ENCODE measurements around the gene EPO. TPM values are rescaled to one million over a fixed set of nuclear protein-coding genes. Genes with fewer than 3 reads are reported as not detected.
"Not testable (repeated sequence)": the region's sequence is repeated elsewhere in the genome, so short reads cannot be mapped to it uniquely, and the experiment has no call there.

Gene EPO
- total RNA-seq, 2 experiments from 2014 or later = not detected

- DNase-seq (peak; percentile 40), ATAC-seq (peak; percentile 36)
- Mint-ChIP-seq H3K4me1 (no peaks in the 10 kb centered on the region), H3K9me3 (ENCODE audit: low read depth) (peaks cover 1% of the 10 kb centered on the region), H3K27me3 (peaks cover 16% of the 10 kb centered on the region), H3K4me3 (peak overlapping the region; percentile 62), H3K36me3 (ENCODE audit: low read depth) (no peaks in the 10 kb centered on the region), H3K27ac (peak overlapping the region; percentile 37)
- intact Hi-C loops (cut with DNase I, micrococcal nuclease) = no loop called here
- ChIA-PET POLR2A (no interaction called here), CTCF (no interaction called here)
Observed at GRCh38 chr7:100745184-100745583, 24.9 kb downstream of the EPO start.

GRCh38 chr7:100752994-100753393 is 32.7 kb downstream of the EPO start:
- Mint-ChIP-seq H3K27ac (no peak overlapping the region), H3K9me3 (ENCODE audit: low read depth) (no peaks in the 10 kb centered on the region), H3K27me3 (peaks cover 14% of the 10 kb centered on the region), H3K4me3 (no peak overlapping the region), H3K36me3 (ENCODE audit: low read depth) (no peaks in the 10 kb centered on the region), H3K4me1 (no peaks in the 10 kb centered on the region)
- ATAC-seq (peak; percentile 51), DNase-seq (peak; percentile 16)
- POLR2A ChIA-PET = interaction anchor here (1.0 kb wide), 1 partner anchor 80 kb away, joined by 4 read pairs; the partner anchor contains the start of gene GNB2
- CTCF ChIA-PET = no interaction called here
- intact Hi-C loops (cut with DNase I, micrococcal nuclease) = no loop called here

DNA sequence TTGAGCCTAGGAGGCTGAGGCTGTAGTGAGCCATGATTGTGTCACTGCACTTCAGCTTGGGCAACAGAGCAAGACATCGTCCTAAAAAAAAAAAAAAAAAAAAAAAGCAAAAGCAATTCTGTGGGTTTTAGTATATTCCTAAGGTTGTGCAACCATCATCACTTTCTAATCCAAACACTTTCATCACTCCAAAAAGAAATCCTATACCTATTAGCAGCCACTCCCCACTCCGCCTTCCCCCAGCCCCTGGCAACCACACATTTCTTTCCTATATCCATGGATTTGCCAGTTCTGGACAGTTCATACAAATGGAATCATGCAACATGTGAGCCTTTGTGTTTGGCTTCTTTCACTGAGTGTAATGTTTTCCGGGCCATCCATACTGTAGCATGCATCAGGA is 33.5 kb downstream of the EPO start:
- ATAC-seq = no peak
- ChIA-PET CTCF (no interaction called here), POLR2A (interaction anchor here (1.0 kb wide), 1 partner anchor 80 kb away, joined by 4 read pairs; the partner anchor contains the start of gene GNB2)
- Mint-ChIP-seq H3K27me3 (peaks cover 11% of the 10 kb centered on the region), H3K36me3 (ENCODE audit: low read depth) (no peaks in the 10 kb centered on the region), H3K9me3 (ENCODE audit: low read depth) (no peaks in the 10 kb centered on the region), H3K4me1 (no peaks in the 10 kb centered on the region), H3K27ac (no peak overlapping the region), H3K4me3 (no peak overlapping the region)
- no peak for DNase-seq
- intact Hi-C loops (cut with DNase I, micrococcal nuclease) = no loop called here

GRCh38 chr7:100759357-100760171 is 39.3 kb downstream of the EPO start:
- Mint-ChIP-seq H3K4me3 (no peak overlapping the region), H3K27ac (no peak overlapping the region), H3K36me3 (ENCODE audit: low read depth) (no peaks in the 10 kb centered on the region), H3K9me3 (ENCODE audit: low read depth) (no peaks in the 10 kb centered on the region), H3K27me3 (no peaks in the 10 kb centered on the region), H3K4me1 (no peaks in the 10 kb centered on the region)
- intact Hi-C loops (cut with DNase I, micrococcal nuclease) = no loop called here
- DNase-seq (no peak), ATAC-seq (no peak)
- ChIA-PET CTCF (interaction anchor here (0.9 kb wide), 1 partner anchor 147 kb away, joined by 3 read pairs; the partner anchor contains the start of gene MOSPD3), POLR2A (no interaction called here)

GRCh38 chr7:100762841-100763240 is 42.6 kb downstream of the EPO start:
- CTCF ChIA-PET = interaction anchor here (1.0 kb wide), 1 partner anchor 14 kb away, joined by 3 read pairs; no protein-coding TSS in a partner anchor

DNA sequence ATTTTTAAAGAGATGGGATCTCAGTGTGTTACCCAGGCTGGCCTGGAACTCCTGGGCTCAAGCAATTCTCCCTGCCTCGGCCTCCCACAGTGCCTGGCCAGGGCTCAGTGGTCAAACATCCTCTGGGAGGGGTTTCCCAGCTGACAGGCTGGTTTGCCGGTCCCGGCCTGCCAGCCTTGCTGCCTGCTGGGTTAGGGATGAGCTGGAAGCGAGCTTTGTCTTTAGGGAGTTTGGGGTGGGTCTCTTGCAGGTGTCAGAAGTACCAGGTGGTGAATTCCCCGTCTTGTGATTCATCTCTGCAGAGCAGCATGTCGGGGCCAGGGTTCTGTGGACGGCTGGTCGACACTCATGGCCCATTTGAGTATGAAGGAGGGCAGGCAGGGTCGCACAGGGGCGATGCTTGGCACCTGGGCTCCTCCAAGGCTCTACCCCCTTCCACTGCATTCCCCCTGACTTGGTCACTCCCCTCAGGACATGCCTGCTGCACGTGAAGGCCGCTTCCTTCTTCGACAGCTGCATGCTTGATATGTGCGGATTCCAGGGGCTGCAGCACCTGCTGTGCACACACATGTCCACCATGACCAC is 43.4 kb downstream of the EPO start:
- no peaks in the 10 kb centered on the region for H3K9me3 Mint-ChIP-seq (ENCODE audit: low read depth)
- DNase-seq = no peak
- peaks cover 4% of the 10 kb centered on the region for H3K27me3 Mint-ChIP-seq
- H3K4me1 Mint-ChIP-seq = no peaks in the 10 kb centered on the region
- intact Hi-C loops (cut with DNase I, micrococcal nuclease) = no loop called here
- H3K4me3 Mint-ChIP-seq = no peak overlapping the region
- no peak for ATAC-seq
- no peaks in the 10 kb centered on the region for H3K36me3 Mint-ChIP-seq (ENCODE audit: low read depth)
- ChIA-PET POLR2A (no interaction called here), CTCF (no interaction called here)
- no peak overlapping the region for H3K27ac Mint-ChIP-seq

More at GRCh38 chr7:100762841-100763240, 42.6 kb downstream of the EPO start:
- DNase-seq; H3K27me3 Mint-ChIP-seq; POLR2A ChIA-PET; H3K9me3 Mint-ChIP-seq (ENCODE audit: low read depth); ATAC-seq; H3K4me3 Mint-ChIP-seq; H3K27ac Mint-ChIP-seq; H3K4me1 Mint-ChIP-seq; H3K36me3 Mint-ChIP-seq (ENCODE audit: low read depth); intact Hi-C loops (cut with DNase I, micrococcal nuclease): not testable (repeated sequence)

DNA sequence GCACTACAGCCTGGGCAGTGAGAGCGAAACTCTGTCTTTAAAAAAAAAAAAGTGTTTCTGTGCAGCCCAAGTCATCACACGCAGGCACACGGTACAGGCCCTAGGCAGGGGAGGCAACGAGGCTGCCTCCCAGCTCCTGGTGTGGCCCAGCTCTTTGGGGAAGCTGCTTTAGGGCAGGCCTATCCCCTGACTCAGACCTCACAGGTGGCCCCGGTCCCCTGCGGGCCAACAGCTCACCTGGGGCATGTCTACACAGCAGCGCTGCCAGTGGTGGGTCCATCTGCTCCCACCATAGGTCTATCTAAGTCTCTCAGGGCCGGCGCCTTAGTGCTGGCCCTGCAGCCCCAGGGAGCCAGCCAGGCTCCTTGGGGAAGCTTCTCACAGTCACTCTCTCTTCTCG is 44.6 kb downstream of the EPO start:
- H3K4me3 Mint-ChIP-seq = no peak overlapping the region
- ChIA-PET CTCF (interaction anchor here (0.6 to 1.3 kb wide), 4 partner anchors 38 to 772 kb away, joined by 3 to 5 read pairs (median 4); no protein-coding TSS in a partner anchor), POLR2A (no interaction called here)
- peaks cover 4% of the 10 kb centered on the region for H3K27me3 Mint-ChIP-seq
- no peak for DNase-seq
- H3K27ac Mint-ChIP-seq = no peak overlapping the region
- ATAC-seq = no peak
- H3K36me3 Mint-ChIP-seq (ENCODE audit: low read depth) = no peaks in the 10 kb centered on the region
- H3K4me1 Mint-ChIP-seq = no peaks in the 10 kb centered on the region
- intact Hi-C loops (cut with DNase I, micrococcal nuclease) = no loop called here
- no peaks in the 10 kb centered on the region for H3K9me3 Mint-ChIP-seq (ENCODE audit: low read depth)

DNA sequence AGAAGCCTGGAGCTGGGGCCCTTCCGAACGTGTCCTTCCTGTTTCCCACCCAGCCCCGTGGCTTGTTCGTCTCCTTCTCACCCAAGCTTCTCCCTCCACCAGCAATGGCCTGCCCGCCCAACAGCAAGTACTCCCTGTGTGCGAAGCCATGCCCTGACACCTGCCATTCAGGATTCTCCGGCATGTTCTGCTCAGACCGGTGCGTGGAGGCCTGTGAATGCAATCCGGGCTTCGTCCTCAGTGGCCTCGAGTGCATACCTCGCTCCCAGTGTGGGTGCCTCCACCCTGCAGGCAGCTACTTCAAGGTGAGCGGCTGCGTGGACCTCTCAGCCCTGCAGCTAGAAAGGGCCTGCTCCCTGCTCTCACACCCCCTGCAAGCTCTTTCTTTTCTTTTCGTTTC is 45.0 kb downstream of the EPO start:
- Mint-ChIP-seq H3K9me3 (ENCODE audit: low read depth) (no peaks in the 10 kb centered on the region), H3K4me1 (no peaks in the 10 kb centered on the region), H3K4me3 (no peak overlapping the region), H3K27ac (no peak overlapping the region), H3K36me3 (ENCODE audit: low read depth) (no peaks in the 10 kb centered on the region), H3K27me3 (peaks cover 4% of the 10 kb centered on the region)
- ATAC-seq (no peak), DNase-seq (no peak)
- intact Hi-C loops (cut with DNase I, micrococcal nuclease) = no loop called here
- POLR2A ChIA-PET = no interaction called here
- CTCF ChIA-PET = interaction anchor here (0.6 to 1.3 kb wide), 3 partner anchors 39 to 772 kb away, joined by 3 to 4 read pairs (median 4); no protein-coding TSS in a partner anchor

DNA sequence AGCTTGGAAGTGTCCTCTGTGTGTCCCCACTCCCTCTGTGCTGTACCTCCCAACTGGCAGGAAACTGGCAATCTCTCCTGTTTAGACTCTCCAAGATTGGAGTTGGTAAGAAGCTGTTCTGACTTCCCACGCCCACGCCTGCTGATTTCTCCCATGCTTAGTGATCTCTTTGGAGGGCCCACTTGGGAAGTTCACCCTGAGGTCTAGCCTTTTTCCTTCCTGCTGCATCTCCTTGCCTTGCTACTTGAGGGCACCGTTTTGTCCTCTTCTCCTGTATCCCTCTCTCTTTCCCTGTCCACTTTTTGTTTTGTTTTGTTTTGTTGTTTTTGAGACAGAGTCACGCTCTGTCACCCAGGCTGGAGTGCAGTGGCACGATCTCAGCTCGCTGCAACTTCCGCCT is 48.5 kb downstream of the EPO start:
- H3K4me1 Mint-ChIP-seq = no peaks in the 10 kb centered on the region
- intact Hi-C loops (cut with DNase I, micrococcal nuclease) = no loop called here
- CTCF ChIA-PET = no interaction called here
- no peak overlapping the region for H3K27ac Mint-ChIP-seq
- no peak overlapping the region for H3K4me3 Mint-ChIP-seq
- no peaks in the 10 kb centered on the region for H3K36me3 Mint-ChIP-seq (ENCODE audit: low read depth)
- no peaks in the 10 kb centered on the region for H3K9me3 Mint-ChIP-seq (ENCODE audit: low read depth)
- ATAC-seq (no peak), DNase-seq (no peak)
- POLR2A ChIA-PET = no interaction called here
- H3K27me3 Mint-ChIP-seq = peaks cover 4% of the 10 kb centered on the region

Other genes starting within 250 kb of the EPO start
- gene TSC22D4, start 241.3 kb upstream of the EPO start, total RNA-seq = 10 to 100 TPM; 78.5 to 85.7 TPM
- gene NYAP1, start 236.5 kb upstream of the EPO start, total RNA-seq = under 1 TPM; 0.21 to 0.56 TPM
- gene AGFG2, start 181.3 kb upstream of the EPO start, total RNA-seq = 10 to 100 TPM; 49.3 to 49.4 TPM
- gene SAP25, start 146.6 kb upstream of the EPO start, total RNA-seq = 10 to 100 TPM in 1 of 2 experiments, 1 to 10 TPM in 1; 9.9 to 13.1 TPM
- gene LRCH4, start 134.3 kb upstream of the EPO start, total RNA-seq = 10 to 100 TPM; 70.3 to 71.7 TPM
- 1 to 10 TPM; 1.4 to 2.1 TPM for gene FBXO24, start 134.1 kb upstream of the EPO start, total RNA-seq
- gene PCOLCE, start 118.1 kb upstream of the EPO start, total RNA-seq = 1 to 10 TPM; 7.6 to 8.9 TPM
- 10 to 100 TPM; 14.4 to 19.9 TPM for gene MOSPD3, start 107.9 kb upstream of the EPO start, total RNA-seq
- gene TFR2, start 78.9 kb upstream of the EPO start, total RNA-seq = 10 to 100 TPM; 10.1 to 12.4 TPM
- not detected for gene ACTL6B, start 64.0 kb upstream of the EPO start, total RNA-seq
- gene GNB2, start 46.7 kb upstream of the EPO start, total RNA-seq = 100 to 1,000 TPM; 172 to 200 TPM
- 10 to 100 TPM; 40.3 to 40.9 TPM for gene GIGYF1, start 26.2 kb upstream of the EPO start, total RNA-seq
- gene POP7, start 14.3 kb upstream of the EPO start, total RNA-seq = 10 to 100 TPM; 46.1 to 59.4 TPM
- gene ZAN, start 13.1 kb downstream of the EPO start, total RNA-seq = not detected
- 1 to 10 TPM; 4.1 to 5.9 TPM for gene EPHB4, start 107.1 kb downstream of the EPO start, total RNA-seq
- 10 to 100 TPM; 13.6 to 15.6 TPM for gene SLC12A9, start 132.2 kb downstream of the EPO start, total RNA-seq
- gene TRIP6, start 146.9 kb downstream of the EPO start, total RNA-seq = 10 to 100 TPM; 22.2 to 31.1 TPM
- 100 to 1,000 TPM; 253 to 260 TPM for gene SRRT, start 154.6 kb downstream of the EPO start, total RNA-seq
- gene UFSP1, start 169.2 kb downstream of the EPO start, total RNA-seq = 1 to 10 TPM; 1.5 to 1.7 TPM
- under 1 TPM in 1 of 2 experiments, not detected in 1; 0.09 TPM for gene ACHE, start 175.4 kb downstream of the EPO start, total RNA-seq
- gene MUC3A, start 229.1 kb downstream of the EPO start, total RNA-seq = not detected
- gene MUC12, start 249.1 kb downstream of the EPO start, total RNA-seq = under 1 TPM in 1 of 2 experiments, not detected in 1; 0.34 TPM